Ascending aorta (tissue), 2 donors: ENCODE measurements around the gene SWI5. TPM values are rescaled to one million over a fixed set of nuclear protein-coding genes. Genes with fewer than 3 reads are reported as not detected.

Experiments
- DNase-seq, 2 donors: peaks; one replicate each; pipeline ENCODE4 v3.0.0-alpha.2; 2019; ENCODE audit warnings: low spot score in 2 of 2
- H3K27ac ChIP-seq, 2 donors: fragments of 200-600 bp; sonication (generic); one replicate each; pipeline ENCODE4 v1.5.1; 2016 to 2017; ENCODE audit warnings: mild to moderate bottlenecking in 1 of 2
- H3K27me3 ChIP-seq: fragments of 200-600 bp; sonication (generic); one replicate; pipeline ENCODE4 v1.5.1; 2017
- H3K36me3 ChIP-seq, 2 donors: fragments of 200-600 bp; sonication (generic); one replicate each; pipeline ENCODE4 v1.5.1; 2016
- H3K4me1 ChIP-seq, 2 donors: fragments of 200-600 bp; sonication (generic); one replicate each; pipeline ENCODE4 v1.5.1; 2016 to 2017; ENCODE audit warnings: mild to moderate bottlenecking in 1 of 2
- H3K4me3 ChIP-seq, 2 donors: fragments of 200-600 bp; sonication (generic); one replicate each; pipeline ENCODE4 v1.5.1; 2016 to 2017; ENCODE audit warnings: mild to moderate bottlenecking in 1 of 2
- H3K9me3 ChIP-seq, 2 donors: fragments of 200-600 bp; sonication (generic); one replicate each; pipeline ENCODE4 v1.5.1; 2016
- intact Hi-C: fragments of 100-400 bp; cut with DNase I; formaldehyde crosslinking; loops from one replicate; pipeline ENCODE4 v1.15.1; 2023
- total RNA-seq: library from RNA; depleted of rRNA; stranded (reverse); fragments of >200 nt; gene quantifications from one replicate; pipeline ENCODE4 v1.1.0, GENCODE V29; 2016
- TF ChIP-seq, protein P1 (sequence below), 3 experiments: fragments of 200-600 bp in 2 of 3; fragments of 450-650 bp in 1 of 3; sonication (generic) in 2 of 3; IDR thresholded peaks; one replicate each; pipeline ENCODE4 v1.5.1; 2016 to 2019; ENCODE audit warnings: antibody characterized with exemption in 3 of 3, mild to moderate bottlenecking in 1 of 3, moderate library complexity in 1 of 3

SWI5 gene
- total RNA-seq, 1 donor from 2014 or later: 1.8 TPM

DNA sequence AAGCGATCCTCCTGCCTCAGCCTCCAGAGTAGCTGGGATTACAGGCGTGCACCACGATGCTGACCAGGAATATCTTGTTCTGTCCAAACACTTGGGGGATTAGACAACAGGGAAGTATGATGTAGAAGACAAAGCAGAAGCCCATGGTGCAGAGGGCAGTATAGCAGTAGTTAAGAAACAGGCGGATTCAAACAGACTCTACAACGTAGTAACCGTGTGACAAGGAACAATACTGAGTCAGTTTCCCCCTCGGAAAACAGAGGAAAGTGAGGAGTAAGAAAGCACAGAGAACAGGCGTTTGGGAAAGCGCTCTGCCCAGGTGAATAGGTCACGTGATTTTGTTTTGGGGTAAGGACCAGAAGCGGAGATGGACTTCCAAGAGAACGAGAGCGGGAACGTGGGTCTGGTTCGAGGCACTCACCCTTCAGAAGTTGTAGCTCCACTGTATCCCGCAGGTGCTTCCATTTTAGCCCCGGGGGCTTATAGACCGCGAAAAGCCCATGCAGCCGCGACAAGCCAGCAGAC lies 45.9 kb downstream of the SWI5 start:
- H3K36me3 ChIP-seq: peaks cover 26 to 36% of the 10 kb centered on the region in 2 donors
- TF ChIP-seq, protein P1, sequence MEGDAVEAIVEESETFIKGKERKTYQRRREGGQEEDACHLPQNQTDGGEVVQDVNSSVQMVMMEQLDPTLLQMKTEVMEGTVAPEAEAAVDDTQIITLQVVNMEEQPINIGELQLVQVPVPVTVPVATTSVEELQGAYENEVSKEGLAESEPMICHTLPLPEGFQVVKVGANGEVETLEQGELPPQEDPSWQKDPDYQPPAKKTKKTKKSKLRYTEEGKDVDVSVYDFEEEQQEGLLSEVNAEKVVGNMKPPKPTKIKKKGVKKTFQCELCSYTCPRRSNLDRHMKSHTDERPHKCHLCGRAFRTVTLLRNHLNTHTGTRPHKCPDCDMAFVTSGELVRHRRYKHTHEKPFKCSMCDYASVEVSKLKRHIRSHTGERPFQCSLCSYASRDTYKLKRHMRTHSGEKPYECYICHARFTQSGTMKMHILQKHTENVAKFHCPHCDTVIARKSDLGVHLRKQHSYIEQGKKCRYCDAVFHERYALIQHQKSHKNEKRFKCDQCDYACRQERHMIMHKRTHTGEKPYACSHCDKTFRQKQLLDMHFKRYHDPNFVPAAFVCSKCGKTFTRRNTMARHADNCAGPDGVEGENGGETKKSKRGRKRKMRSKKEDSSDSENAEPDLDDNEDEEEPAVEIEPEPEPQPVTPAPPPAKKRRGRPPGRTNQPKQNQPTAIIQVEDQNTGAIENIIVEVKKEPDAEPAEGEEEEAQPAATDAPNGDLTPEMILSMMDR (IDR thresholded peaks at IDR 0.05): no peak
- H3K4me1 ChIP-seq: peaks cover 11 to 17% of the 10 kb centered on the region in 2 donors
- peak overlapping the region; percentile 82 to 85 for H3K27ac ChIP-seq
- no peaks in the 10 kb centered on the region for H3K27me3 ChIP-seq
- intact Hi-C loops: loop anchor here (1.0 to 5.0 kb wide), 5 partner anchors 18 to 195 kb away; partner anchors contain the start of genes GOLGA2, ODF2, PTGES2 and SLC27A4
- H3K9me3 ChIP-seq: no peaks in the 10 kb centered on the region
- no peak for DNase-seq
- peak overlapping the region; percentile 72 to 76 for H3K4me3 ChIP-seq

GRCh38 chr9:128322404-128323211 lies 46.5 kb downstream of the SWI5 start, which contains the start of the genes COQ4 and TRUB2:
Gene COQ4, plus strand, starts transcription at chr9:128322839. Its CDS starts 20 bp downstream, at chr9:128322859.
Gene TRUB2, minus strand, starts transcription at chr9:128322447. Its CDS starts 39 bp downstream, at chr9:128322408.
- Histone ChIP-seq H3K4me3 (peak within 1 kb of the TSS; percentile 72 to 76), H3K9me3 (no peaks in the 10 kb centered on the region), H3K27ac (peak within 1 kb of the TSS; percentile 82 to 85), H3K4me1 (peaks cover 11 to 17% of the 10 kb centered on the region in 2 donors), H3K27me3 (no peaks in the 10 kb centered on the region), H3K36me3 (peaks cover 23 to 31% of the 10 kb centered on the region in 2 donors)
- intact Hi-C loops: loop anchor here (1.0 to 5.0 kb wide), 5 partner anchors 18 to 195 kb away; partner anchors contain the start of genes GOLGA2, ODF2, PTGES2 and SLC27A4
- TF ChIP-seq, protein P1 (IDR thresholded peaks at IDR 0.05): no peak
- peak; percentile 72 to 97 for DNase-seq

DNA sequence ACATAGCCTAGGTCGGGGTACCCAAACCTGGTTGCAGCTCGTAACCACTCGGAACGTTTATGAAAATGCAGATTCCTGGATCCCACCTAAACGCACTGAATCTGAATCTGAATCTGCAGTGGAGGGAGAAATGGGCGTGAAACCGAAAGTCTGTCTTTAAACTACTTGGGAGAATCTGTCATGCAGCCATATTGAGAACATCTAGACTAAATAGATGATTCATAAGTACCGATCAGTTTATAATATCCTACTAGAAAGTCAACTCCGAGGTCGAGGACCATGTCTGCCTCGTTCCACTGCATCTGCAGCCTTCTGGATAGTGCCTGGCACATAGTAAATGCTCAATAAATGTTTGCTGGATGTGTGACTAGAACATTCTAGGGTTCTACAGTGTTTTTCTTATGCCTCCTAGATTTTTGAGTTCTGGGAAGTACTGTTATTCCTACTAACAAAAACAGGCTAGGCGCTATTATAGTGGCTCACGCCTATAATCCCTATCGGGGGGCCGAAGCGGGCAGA lies 47.2 kb downstream of the SWI5 start:
- TF ChIP-seq, protein P1 (IDR thresholded peaks at IDR 0.05): no peak
- Histone ChIP-seq H3K27me3 (no peaks in the 10 kb centered on the region), H3K36me3 (peaks cover 22 to 29% of the 10 kb centered on the region in 2 donors), H3K27ac (peak overlapping the region; percentile 82 to 85), H3K9me3 (no peaks in the 10 kb centered on the region), H3K4me3 (peak overlapping the region; percentile 72 to 76), H3K4me1 (peaks cover 11 to 17% of the 10 kb centered on the region in 2 donors)
- intact Hi-C loops: loop anchor here (2.0 to 5.0 kb wide), 3 partner anchors 48 to 196 kb away; partner anchors contain the start of genes ODF2, PTGES2 and URM1
- no peak for DNase-seq

GRCh38 chr9:128323791-128324190 lies 47.7 kb downstream of the SWI5 start:
- no peak overlapping the region for H3K27ac ChIP-seq

GRCh38 chr9:128324401-128324800 lies 48.3 kb downstream of the SWI5 start:
- H3K4me1 ChIP-seq: peaks cover 11 to 17% of the 10 kb centered on the region in 2 donors
- no peaks in the 10 kb centered on the region for H3K27me3 ChIP-seq
- no peak overlapping the region for H3K27ac ChIP-seq
- intact Hi-C loops: loop anchor here (5.0 kb wide), 2 partner anchors 133 to 197 kb away; partner anchors contain the start of genes ODF2 and PTGES2
- DNase-seq: no peak
- no peaks in the 10 kb centered on the region for H3K9me3 ChIP-seq
- no peak overlapping the region for H3K4me3 ChIP-seq
- TF ChIP-seq, protein P1 (IDR thresholded peaks at IDR 0.05): no peak
- peaks cover 15 to 25% of the 10 kb centered on the region in 2 donors for H3K36me3 ChIP-seq

More at GRCh38 chr9:128323791-128324190, 47.7 kb downstream of the SWI5 start:
- H3K4me1 ChIP-seq: peaks cover 11 to 17% of the 10 kb centered on the region in 2 donors
- TF ChIP-seq, protein P1 (IDR thresholded peaks at IDR 0.05): no peak
- DNase-seq: no peak
- intact Hi-C loops: loop anchor here (2.0 to 5.0 kb wide), 3 partner anchors 47 to 196 kb away; partner anchors contain the start of genes ODF2, PTGES2 and URM1
- H3K9me3 ChIP-seq: no peaks in the 10 kb centered on the region
- H3K4me3 ChIP-seq: peak overlapping the region; percentile 72 to 76
- peaks cover 17 to 25% of the 10 kb centered on the region in 2 donors for H3K36me3 ChIP-seq
- no peaks in the 10 kb centered on the region for H3K27me3 ChIP-seq
